ENCODE measurements around the gene DAZAP1. TPM values are rescaled to one million over a fixed set of nuclear protein-coding genes. Genes with fewer than 3 reads are reported as not detected.

The DAZAP1 gene
- total RNA-seq, 1 donor from 2014 or later, result 131 TPM

Other genes with a start within 250 kb of the DAZAP1 start
- gene SBNO2, start 233.3 kb upstream of the DAZAP1 start, total RNA-seq, result 48.5 to 56.1 TPM (median 53.0 TPM) in 3 replicates
- gene STK11, start 201.8 kb upstream of the DAZAP1 start, total RNA-seq, result 71.7 to 73.0 TPM (median 71.8 TPM) in 3 replicates
- 9.0 to 10.4 TPM (median 9.2 TPM) in 3 replicates for gene CBARP, start 169.6 kb upstream of the DAZAP1 start, total RNA-seq
- gene ATP5F1D, start 165.8 kb upstream of the DAZAP1 start, total RNA-seq, result 105 to 115 TPM (median 108 TPM) in 3 replicates
- gene MIDN, start 159.0 kb upstream of the DAZAP1 start, total RNA-seq, result 168 to 177 TPM (median 172 TPM) in 3 replicates
- gene CIRBP, start 138.3 kb upstream of the DAZAP1 start, total RNA-seq, result 659 to 674 TPM (median 670 TPM) in 3 replicates
- 24.4 to 25.8 TPM (median 25.5 TPM) in 3 replicates for gene FAM174C, start 132.1 kb upstream of the DAZAP1 start, total RNA-seq
- 13.1 to 15.0 TPM (median 14.0 TPM) in 3 replicates for gene EFNA2, start 121.7 kb upstream of the DAZAP1 start, total RNA-seq
- 52.2 to 56.8 TPM (median 55.9 TPM) in 3 replicates for gene NDUFS7, start 23.7 kb upstream of the DAZAP1 start, total RNA-seq
- 41.5 to 44.5 TPM (median 42.6 TPM) in 3 replicates for gene GAMT, start 6.0 kb upstream of the DAZAP1 start, total RNA-seq
- 1,014 to 1,040 TPM (median 1,034 TPM) in 3 replicates for gene RPS15, start 30.8 kb downstream of the DAZAP1 start, total RNA-seq
- 2.3 to 2.8 TPM (median 2.4 TPM) in 3 replicates for gene APC2, start 42.5 kb downstream of the DAZAP1 start, total RNA-seq
- gene C19orf25, start 71.6 kb downstream of the DAZAP1 start, total RNA-seq, result 29.4 to 34.2 TPM (median 30.0 TPM) in 3 replicates
- 20.9 to 24.0 TPM (median 22.6 TPM) in 3 replicates for gene PCSK4, start 82.8 kb downstream of the DAZAP1 start, total RNA-seq
- 3.6 to 3.9 TPM (median 3.8 TPM) in 3 replicates for gene REEP6, start 83.6 kb downstream of the DAZAP1 start, total RNA-seq
- gene ADAMTSL5, start 105.4 kb downstream of the DAZAP1 start, total RNA-seq, result 4.0 to 4.6 TPM (median 4.3 TPM) in 3 replicates
- gene PLK5, start 116.5 kb downstream of the DAZAP1 start, total RNA-seq, result 0.38 to 0.51 TPM (median 0.38 TPM) in 3 replicates
- gene MEX3D, start 160.7 kb downstream of the DAZAP1 start, total RNA-seq, result 91.7 to 96.3 TPM (median 93.1 TPM) in 3 replicates
- gene MBD3, start 185.3 kb downstream of the DAZAP1 start, total RNA-seq, result 103 to 111 TPM (median 105 TPM) in 3 replicates
- 143 to 154 TPM (median 153 TPM) in 3 replicates for gene UQCR11, start 197.9 kb downstream of the DAZAP1 start, total RNA-seq
- 227 to 248 TPM (median 239 TPM) in 3 replicates for gene TCF3, start 245.0 kb downstream of the DAZAP1 start, total RNA-seq